Middle frontal gyrus (tissue), 1 donor: Measurements from ENCODE around the gene DNM3.
"Not testable (repeated sequence)": the region's sequence is repeated elsewhere in the genome, so short reads cannot be mapped to it uniquely, and the experiment has no call there.

ENCODE experiments used
- DNase-seq: peaks from one replicate; pipeline ENCODE4 v3.0.0-alpha.2; 2015; ENCODE audit warnings: low spot score; ENCODE audit errors: extremely low spot score

Gene DNM3

GRCh38 chr1:172270605-172271004 is 429.3 kb downstream of the DNM3 start:
- DNase-seq, result no peak

- DNase-seq, result no peak
Measured at GRCh38 chr1:172272087-172272486, 430.8 kb downstream of the DNM3 start.

- no peak for DNase-seq
Measured at GRCh38 chr1:172273647-172274396, 432.5 kb downstream of the DNM3 start.

- no peak for DNase-seq
Measured at GRCh38 chr1:172275478-172275877, 434.2 kb downstream of the DNM3 start.

- no peak for DNase-seq
Measured at GRCh38 chr1:172276120-172276818, 435.0 kb downstream of the DNM3 start.

GRCh38 chr1:172277275-172277674 is 436.0 kb downstream of the DNM3 start:
- no peak for DNase-seq

- no peak for DNase-seq
Measured at GRCh38 chr1:172277989-172278388, 436.7 kb downstream of the DNM3 start.

- no peak for DNase-seq
Measured at GRCh38 chr1:172278478-172278877, 437.2 kb downstream of the DNM3 start.

- DNase-seq, result no peak
Measured at GRCh38 chr1:172279939-172280636, 438.8 kb downstream of the DNM3 start.

- DNase-seq, result no peak
Measured at GRCh38 chr1:172283766-172284165, 442.5 kb downstream of the DNM3 start.

GRCh38 chr1:172286629-172287076 is 445.4 kb downstream of the DNM3 start:
- DNase-seq, result no peak

- DNase-seq, result no peak
Measured at GRCh38 chr1:172287208-172287607, 445.9 kb downstream of the DNM3 start.

- no peak for DNase-seq
Measured at GRCh38 chr1:172288581-172288980, 447.3 kb downstream of the DNM3 start.

- no peak for DNase-seq
Measured at GRCh38 chr1:172289448-172289847, 448.1 kb downstream of the DNM3 start.

GRCh38 chr1:172292840-172293239 is 451.5 kb downstream of the DNM3 start:
- no peak for DNase-seq

- DNase-seq, result no peak
Measured at GRCh38 chr1:172293429-172293828, 452.1 kb downstream of the DNM3 start.

- no peak for DNase-seq
Measured at GRCh38 chr1:172298141-172298540, 456.8 kb downstream of the DNM3 start.

- DNase-seq, result no peak
Measured at GRCh38 chr1:172298911-172299310, 457.6 kb downstream of the DNM3 start.

- DNase-seq, result no peak
Measured at GRCh38 chr1:172299515-172299914, 458.2 kb downstream of the DNM3 start.

- DNase-seq, result not testable (repeated sequence)
Measured at GRCh38 chr1:172307508-172307907, 466.2 kb downstream of the DNM3 start.

- DNase-seq, result no peak
Measured at GRCh38 chr1:172308142-172308541, 466.8 kb downstream of the DNM3 start.

GRCh38 chr1:172308577-172308976 is 467.3 kb downstream of the DNM3 start:
- DNase-seq, result no peak
